WTC11 (cell line): ENCODE data around the gene TACO1. TPM values are rescaled to one million over a fixed set of nuclear protein-coding genes. Genes with fewer than 3 reads are reported as not detected.

Experiments used
- ATAC-seq: fragments of 200-7000 bp; cut with Tn5 transposase; 2 replicates; pipeline ENCODE4 v1.10.0; 2021; ENCODE audit warnings: mild to moderate bottlenecking, moderate library complexity
- CTCF ChIA-PET: fragments of 300-600 bp; sonication (Branson Sonifier 250); formaldehyde crosslinking; loops from one replicate; lab custom pipeline; 2021; ENCODE audit warnings: antibody characterized with exemption; lab: Charles Lee
- POLR2A ChIA-PET: fragments of 350-600 bp; sonication (Branson Sonifier 250); formaldehyde crosslinking; loops from one replicate; lab custom pipeline; 2021; ENCODE audit warnings: antibody characterized with exemption; lab: Charles Lee
- DNase-seq: peaks from one replicate; pipeline ENCODE4 v3.0.0; 2021; ENCODE audit warnings: low spot score
- H3K27ac Mint-ChIP-seq: 2 replicates; pipeline ENCODE4 v1.8.0; 2021; ENCODE audit warnings: mixed read lengths
- H3K27me3 Mint-ChIP-seq: 2 replicates; pipeline ENCODE4 v1.8.0; 2021; ENCODE audit warnings: low read depth, mild to moderate bottlenecking, moderate library complexity, mixed read lengths
- H3K36me3 Mint-ChIP-seq: 2 replicates; pipeline ENCODE4 v1.8.0; 2021; ENCODE audit warnings: mixed read lengths
- H3K4me1 Mint-ChIP-seq: 2 replicates; pipeline ENCODE4 v1.8.0; 2022; ENCODE audit warnings: mixed read lengths
- H3K4me3 Mint-ChIP-seq: 2 replicates; pipeline ENCODE4 v1.8.0; 2021; ENCODE audit warnings: mild to moderate bottlenecking, moderate library complexity, mixed read lengths
- H3K9me3 Mint-ChIP-seq: 2 replicates; pipeline ENCODE4 v1.8.0; 2021; ENCODE audit warnings: mixed read lengths
- ATF1 ChIP-seq: sonication (generic); formaldehyde crosslinking; IDR thresholded peaks from 2 replicates; pipeline ENCODE4 v1.8.1; 2023; ENCODE audit warnings: mild to moderate bottlenecking, moderate library complexity, missing genetic modification reagents
- CREM ChIP-seq: sonication (generic); formaldehyde crosslinking; IDR thresholded peaks from 2 replicates; pipeline ENCODE4 v1.8.1; 2022; ENCODE audit warnings: mild to moderate bottlenecking, missing genetic modification reagents, moderate library complexity
- GABPB1 ChIP-seq: sonication (generic); formaldehyde crosslinking; IDR thresholded peaks from 2 replicates; pipeline ENCODE4 v1.8.1; 2023; ENCODE audit warnings: mild to moderate bottlenecking, missing genetic modification reagents
- HMGA2 ChIP-seq: fragments of 250-450 bp; sonication (Bioruptor Pico); IDR thresholded peaks from 2 replicates; pipeline ENCODE4 v1.4.0; 2021; ENCODE audit warnings: mild to moderate bottlenecking, moderate library complexity
- RORB ChIP-seq: fragments of 250-450 bp; sonication (Bioruptor Pico); IDR thresholded peaks from 2 replicates; pipeline ENCODE4 v1.9.0; 2021; ENCODE audit warnings: mild to moderate bottlenecking
- TCF7 ChIP-seq: sonication (generic); formaldehyde crosslinking; IDR thresholded peaks from 2 replicates; pipeline ENCODE4 v1.8.0; 2022; ENCODE audit warnings: mild to moderate bottlenecking, low read depth, missing genetic modification reagents, moderate library complexity
- ZBTB21 ChIP-seq: sonication (generic); formaldehyde crosslinking; IDR thresholded peaks from 2 replicates; pipeline ENCODE4 v1.8.1; 2023; ENCODE audit warnings: mild to moderate bottlenecking, missing genetic modification reagents, borderline replicate concordance
- ZNF121 ChIP-seq: sonication (generic); formaldehyde crosslinking; IDR thresholded peaks from 2 replicates; pipeline ENCODE4 v1.8.0; 2023; ENCODE audit warnings: missing genetic modification reagents
- ZNF219 ChIP-seq: sonication (generic); formaldehyde crosslinking; IDR thresholded peaks from 2 replicates; pipeline ENCODE4 v1.8.0; 2023; ENCODE audit warnings: missing genetic modification reagents, mild to moderate bottlenecking, borderline replicate concordance
- total RNA-seq: library from RNA; stranded (reverse); gene quantifications from 3 replicates; pipeline ENCODE4 v1.2.3, GENCODE V29; 2021
- TF ChIP-seq, protein P1 (sequence below): sonication (generic); formaldehyde crosslinking; IDR thresholded peaks from 2 replicates; pipeline ENCODE4 v1.8.1; 2023; ENCODE audit warnings: mild to moderate bottlenecking, missing genetic modification reagents
- TF ChIP-seq, protein P2 (sequence below): fragments of 200-600 bp; IDR thresholded peaks from 2 replicates; pipeline ENCODE4 v1.8.0; 2022; ENCODE audit warnings: antibody characterized with exemption
- TF ChIP-seq, protein P3 (sequence below): sonication (generic); formaldehyde crosslinking; IDR thresholded peaks from 2 replicates; pipeline ENCODE4 v1.8.1; 2023; ENCODE audit warnings: mild to moderate bottlenecking, missing genetic modification reagents, moderate library complexity
- TF ChIP-seq, protein P4 (sequence below): sonication (generic); formaldehyde crosslinking; IDR thresholded peaks from 2 replicates; pipeline ENCODE4 v1.8.1; 2022; ENCODE audit warnings: missing genetic modification reagents, borderline replicate concordance
- TF ChIP-seq, protein P5 (sequence below): sonication (generic); formaldehyde crosslinking; IDR thresholded peaks from 2 replicates; pipeline ENCODE4 v1.8.0; 2022; ENCODE audit warnings: mild to moderate bottlenecking, missing genetic modification reagents
- TF ChIP-seq, protein P6 (sequence below): fragments of 250-450 bp; sonication (Bioruptor Pico); IDR thresholded peaks from 2 replicates; pipeline ENCODE4 v1.9.0; 2021; ENCODE audit warnings: mild to moderate bottlenecking

The TACO1 gene
- total RNA-seq, 1 experiment from 2014 or later = 26.9 TPM

DNA sequence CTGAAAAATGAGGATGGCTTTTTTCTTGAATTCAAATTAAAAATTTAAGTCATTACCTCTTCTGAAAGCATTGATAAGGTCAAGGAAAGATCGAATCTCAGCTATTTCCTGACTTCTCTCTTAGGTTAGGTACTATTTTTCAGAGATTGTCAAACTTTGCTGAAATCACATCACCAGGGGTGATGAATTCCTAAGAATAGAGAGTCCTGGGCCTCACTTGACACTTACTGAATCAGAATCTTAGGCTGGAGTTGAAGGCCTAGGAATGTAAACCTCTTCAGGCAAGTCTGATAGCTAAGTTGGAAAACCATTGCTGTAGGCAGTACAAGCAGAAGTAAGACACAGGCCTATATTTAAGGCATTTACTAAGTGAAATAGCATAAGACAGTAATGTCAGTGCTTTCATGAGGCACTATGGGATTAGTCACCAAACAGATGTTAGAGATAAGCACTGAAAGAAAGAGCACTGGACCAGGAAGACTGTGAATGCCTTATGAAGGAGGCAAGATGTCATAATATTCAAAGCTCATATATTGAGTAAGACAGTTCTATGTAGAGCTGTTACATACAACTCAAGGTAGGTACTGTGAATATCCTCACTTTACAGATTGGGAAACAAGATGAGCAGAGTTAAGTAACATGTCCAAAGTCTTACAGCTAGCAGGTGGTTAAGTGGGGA is 28.9 kb upstream of the TACO1 start:
- ATAC-seq (no peak), DNase-seq (no peak)
- TF ChIP-seq, protein P1, sequence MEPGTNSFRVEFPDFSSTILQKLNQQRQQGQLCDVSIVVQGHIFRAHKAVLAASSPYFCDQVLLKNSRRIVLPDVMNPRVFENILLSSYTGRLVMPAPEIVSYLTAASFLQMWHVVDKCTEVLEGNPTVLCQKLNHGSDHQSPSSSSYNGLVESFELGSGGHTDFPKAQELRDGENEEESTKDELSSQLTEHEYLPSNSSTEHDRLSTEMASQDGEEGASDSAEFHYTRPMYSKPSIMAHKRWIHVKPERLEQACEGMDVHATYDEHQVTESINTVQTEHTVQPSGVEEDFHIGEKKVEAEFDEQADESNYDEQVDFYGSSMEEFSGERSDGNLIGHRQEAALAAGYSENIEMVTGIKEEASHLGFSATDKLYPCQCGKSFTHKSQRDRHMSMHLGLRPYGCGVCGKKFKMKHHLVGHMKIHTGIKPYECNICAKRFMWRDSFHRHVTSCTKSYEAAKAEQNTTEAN (CRISPR knock-in tag) = no peak
- no peaks in the 10 kb centered on the region for H3K27me3 Mint-ChIP-seq
- H3K9me3 Mint-ChIP-seq = no peaks in the 10 kb centered on the region
- H3K27ac Mint-ChIP-seq = peak overlapping the region; percentile 35; the same call in 1 of the 2 replicates
- H3K4me1 Mint-ChIP-seq = no peaks in the 10 kb centered on the region
- no peak overlapping the region for H3K4me3 Mint-ChIP-seq
- POLR2A ChIA-PET = no interaction called here
- no peaks in the 10 kb centered on the region for H3K36me3 Mint-ChIP-seq
- CTCF ChIA-PET = interaction anchor here (0.9 to 3.4 kb wide), 3 partner anchors 40 to 146 kb away, joined by 3 to 19 read pairs (median 11); no protein-coding TSS in a partner anchor

DNA sequence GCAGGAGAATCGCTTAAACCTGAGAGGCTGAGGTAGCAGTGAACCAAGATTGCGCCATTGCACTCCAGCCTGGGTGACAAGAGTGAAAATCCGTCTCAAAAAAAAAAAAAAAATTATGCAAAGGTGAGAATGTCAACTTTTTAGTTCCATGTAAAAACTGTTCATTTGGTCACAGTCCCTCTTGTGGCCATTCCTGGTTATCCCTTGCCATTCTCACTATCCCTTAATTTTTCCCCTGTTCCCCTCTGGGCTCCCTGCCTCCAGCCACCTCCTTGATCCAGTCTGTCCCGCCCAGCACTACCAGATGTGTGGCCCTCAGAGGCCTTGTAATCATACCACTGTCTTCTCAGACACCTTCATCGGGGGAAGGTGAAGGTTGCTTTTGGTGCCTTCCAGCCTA is 27.1 kb upstream of the TACO1 start:
- POLR2A ChIA-PET = no interaction called here
- Mint-ChIP-seq H3K4me1 (peaks cover 3% of the 10 kb centered on the region), H3K9me3 (no peaks in the 10 kb centered on the region), H3K27ac (peak overlapping the region; percentile 4), H3K36me3 (no peaks in the 10 kb centered on the region), H3K4me3 (no peak overlapping the region), H3K27me3 (no peaks in the 10 kb centered on the region)
- TF ChIP-seq, protein P2, sequence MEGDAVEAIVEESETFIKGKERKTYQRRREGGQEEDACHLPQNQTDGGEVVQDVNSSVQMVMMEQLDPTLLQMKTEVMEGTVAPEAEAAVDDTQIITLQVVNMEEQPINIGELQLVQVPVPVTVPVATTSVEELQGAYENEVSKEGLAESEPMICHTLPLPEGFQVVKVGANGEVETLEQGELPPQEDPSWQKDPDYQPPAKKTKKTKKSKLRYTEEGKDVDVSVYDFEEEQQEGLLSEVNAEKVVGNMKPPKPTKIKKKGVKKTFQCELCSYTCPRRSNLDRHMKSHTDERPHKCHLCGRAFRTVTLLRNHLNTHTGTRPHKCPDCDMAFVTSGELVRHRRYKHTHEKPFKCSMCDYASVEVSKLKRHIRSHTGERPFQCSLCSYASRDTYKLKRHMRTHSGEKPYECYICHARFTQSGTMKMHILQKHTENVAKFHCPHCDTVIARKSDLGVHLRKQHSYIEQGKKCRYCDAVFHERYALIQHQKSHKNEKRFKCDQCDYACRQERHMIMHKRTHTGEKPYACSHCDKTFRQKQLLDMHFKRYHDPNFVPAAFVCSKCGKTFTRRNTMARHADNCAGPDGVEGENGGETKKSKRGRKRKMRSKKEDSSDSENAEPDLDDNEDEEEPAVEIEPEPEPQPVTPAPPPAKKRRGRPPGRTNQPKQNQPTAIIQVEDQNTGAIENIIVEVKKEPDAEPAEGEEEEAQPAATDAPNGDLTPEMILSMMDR = 0 out of 2 replicates have a peak, but pooled peaks have one; percentile 30
- TF ChIP-seq, protein P3, sequence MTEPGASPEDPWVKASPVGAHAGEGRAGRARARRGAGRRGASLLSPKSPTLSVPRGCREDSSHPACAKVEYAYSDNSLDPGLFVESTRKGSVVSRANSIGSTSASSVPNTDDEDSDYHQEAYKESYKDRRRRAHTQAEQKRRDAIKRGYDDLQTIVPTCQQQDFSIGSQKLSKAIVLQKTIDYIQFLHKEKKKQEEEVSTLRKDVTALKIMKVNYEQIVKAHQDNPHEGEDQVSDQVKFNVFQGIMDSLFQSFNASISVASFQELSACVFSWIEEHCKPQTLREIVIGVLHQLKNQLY (CRISPR knock-in tag) = no peak
- TF ChIP-seq, protein P4, sequence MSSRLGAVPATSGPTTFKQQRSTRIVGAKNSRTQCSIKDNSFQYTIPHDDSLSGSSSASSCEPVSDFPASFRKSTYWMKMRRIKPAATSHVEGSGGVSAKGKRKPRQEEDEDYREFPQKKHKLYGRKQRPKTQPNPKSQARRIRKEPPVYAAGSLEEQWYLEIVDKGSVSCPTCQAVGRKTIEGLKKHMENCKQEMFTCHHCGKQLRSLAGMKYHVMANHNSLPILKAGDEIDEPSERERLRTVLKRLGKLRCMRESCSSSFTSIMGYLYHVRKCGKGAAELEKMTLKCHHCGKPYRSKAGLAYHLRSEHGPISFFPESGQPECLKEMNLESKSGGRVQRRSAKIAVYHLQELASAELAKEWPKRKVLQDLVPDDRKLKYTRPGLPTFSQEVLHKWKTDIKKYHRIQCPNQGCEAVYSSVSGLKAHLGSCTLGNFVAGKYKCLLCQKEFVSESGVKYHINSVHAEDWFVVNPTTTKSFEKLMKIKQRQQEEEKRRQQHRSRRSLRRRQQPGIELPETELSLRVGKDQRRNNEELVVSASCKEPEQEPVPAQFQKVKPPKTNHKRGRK (CRISPR knock-in tag) = no peak
- TF ChIP-seq CREM (CRISPR knock-in tag) (no peak), HMGA2 (no peak), TCF7 (CRISPR knock-in tag) (no peak)
- TF ChIP-seq, protein P5, sequence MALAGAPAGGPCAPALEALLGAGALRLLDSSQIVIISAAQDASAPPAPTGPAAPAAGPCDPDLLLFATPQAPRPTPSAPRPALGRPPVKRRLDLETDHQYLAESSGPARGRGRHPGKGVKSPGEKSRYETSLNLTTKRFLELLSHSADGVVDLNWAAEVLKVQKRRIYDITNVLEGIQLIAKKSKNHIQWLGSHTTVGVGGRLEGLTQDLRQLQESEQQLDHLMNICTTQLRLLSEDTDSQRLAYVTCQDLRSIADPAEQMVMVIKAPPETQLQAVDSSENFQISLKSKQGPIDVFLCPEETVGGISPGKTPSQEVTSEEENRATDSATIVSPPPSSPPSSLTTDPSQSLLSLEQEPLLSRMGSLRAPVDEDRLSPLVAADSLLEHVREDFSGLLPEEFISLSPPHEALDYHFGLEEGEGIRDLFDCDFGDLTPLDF (CRISPR knock-in tag) = no peak
- CTCF ChIA-PET = interaction anchor here (0.6 to 3.4 kb wide), 14 partner anchors 29 to 1220 kb away, joined by 3 to 19 read pairs (median 4); partner anchors contain the start of gene KCNH6
- DNase-seq (peak; percentile 30), ATAC-seq (peak; percentile 77)

DNA sequence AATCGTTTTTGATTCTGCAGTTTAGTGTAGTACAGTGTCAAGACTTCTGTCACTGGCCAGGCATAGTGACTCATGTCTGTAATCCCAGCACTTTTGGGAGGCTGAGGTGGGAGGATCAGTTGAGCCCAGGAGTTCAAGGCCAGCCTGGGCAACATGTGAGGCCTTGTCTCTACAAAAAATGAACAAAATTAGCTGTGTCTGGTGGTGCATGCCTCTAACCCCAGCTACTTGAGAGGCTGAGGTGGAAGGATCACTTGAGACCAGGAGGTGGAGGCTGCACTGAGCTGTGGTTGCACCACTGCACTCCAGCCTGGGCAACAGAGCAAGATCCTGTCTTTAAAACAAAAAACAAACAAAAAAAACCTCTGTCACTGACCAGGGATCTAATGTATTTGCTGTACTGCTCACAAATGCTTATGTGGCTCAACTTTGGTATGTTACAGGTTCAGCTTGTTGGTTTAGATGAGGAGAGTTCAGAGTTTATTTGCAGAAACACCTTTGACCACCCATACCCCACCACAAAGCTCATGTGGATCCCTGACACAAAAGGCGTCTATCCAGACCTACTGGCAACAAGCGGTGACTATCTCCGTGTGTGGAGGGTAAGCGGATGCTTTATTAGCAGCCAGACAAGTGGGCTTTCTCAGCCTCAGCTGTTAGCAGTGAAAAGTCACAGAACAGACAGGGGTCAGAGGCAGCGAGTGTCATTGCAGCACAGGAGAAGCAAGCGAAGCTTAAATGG is 22.5 kb upstream of the TACO1 start:
- ATAC-seq (no peak), DNase-seq (no peak)
- H3K27ac Mint-ChIP-seq = peak overlapping the region; percentile 52; the same call in 1 of the 2 replicates
- H3K4me1 Mint-ChIP-seq = peaks cover 18% of the 10 kb centered on the region
- H3K9me3 Mint-ChIP-seq = no peaks in the 10 kb centered on the region
- H3K36me3 Mint-ChIP-seq = peaks cover 32% of the 10 kb centered on the region
- POLR2A ChIA-PET = no interaction called here
- CTCF ChIA-PET = interaction anchor here (0.7 to 1.7 kb wide), 8 partner anchors 8 to 172 kb away, joined by 3 to 6 read pairs (median 3); no protein-coding TSS in a partner anchor
- TF ChIP-seq, protein P6, sequence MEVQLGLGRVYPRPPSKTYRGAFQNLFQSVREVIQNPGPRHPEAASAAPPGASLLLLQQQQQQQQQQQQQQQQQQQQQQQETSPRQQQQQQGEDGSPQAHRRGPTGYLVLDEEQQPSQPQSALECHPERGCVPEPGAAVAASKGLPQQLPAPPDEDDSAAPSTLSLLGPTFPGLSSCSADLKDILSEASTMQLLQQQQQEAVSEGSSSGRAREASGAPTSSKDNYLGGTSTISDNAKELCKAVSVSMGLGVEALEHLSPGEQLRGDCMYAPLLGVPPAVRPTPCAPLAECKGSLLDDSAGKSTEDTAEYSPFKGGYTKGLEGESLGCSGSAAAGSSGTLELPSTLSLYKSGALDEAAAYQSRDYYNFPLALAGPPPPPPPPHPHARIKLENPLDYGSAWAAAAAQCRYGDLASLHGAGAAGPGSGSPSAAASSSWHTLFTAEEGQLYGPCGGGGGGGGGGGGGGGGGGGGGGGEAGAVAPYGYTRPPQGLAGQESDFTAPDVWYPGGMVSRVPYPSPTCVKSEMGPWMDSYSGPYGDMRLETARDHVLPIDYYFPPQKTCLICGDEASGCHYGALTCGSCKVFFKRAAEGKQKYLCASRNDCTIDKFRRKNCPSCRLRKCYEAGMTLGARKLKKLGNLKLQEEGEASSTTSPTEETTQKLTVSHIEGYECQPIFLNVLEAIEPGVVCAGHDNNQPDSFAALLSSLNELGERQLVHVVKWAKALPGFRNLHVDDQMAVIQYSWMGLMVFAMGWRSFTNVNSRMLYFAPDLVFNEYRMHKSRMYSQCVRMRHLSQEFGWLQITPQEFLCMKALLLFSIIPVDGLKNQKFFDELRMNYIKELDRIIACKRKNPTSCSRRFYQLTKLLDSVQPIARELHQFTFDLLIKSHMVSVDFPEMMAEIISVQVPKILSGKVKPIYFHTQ = no peak
- TF ChIP-seq ZNF121 (CRISPR knock-in tag) (peak; percentile 52; the same call in 1 of the 2 replicates), RORB (CRISPR knock-in tag) (no peak), ATF1 (no peak), GABPB1 (CRISPR knock-in tag) (peak; percentile 36; the same call in 1 of the 2 replicates), ZNF219 (no peak), ZBTB21 (CRISPR knock-in tag) (no peak)
- TF ChIP-seq, protein P2 = no peak
- H3K4me3 Mint-ChIP-seq = no peak overlapping the region
- no peaks in the 10 kb centered on the region for H3K27me3 Mint-ChIP-seq
